Cortex of kidney (tissue), 1 donor: ENCODE results near the gene METTL9.
"Not testable (repeated sequence)": the region's sequence is repeated elsewhere in the genome, so short reads cannot be mapped to it uniquely, and the experiment has no call there.

Source experiments
- DNase-seq: peaks from one replicate; lab custom pipeline; 2025; lab: John Stamatoyannopoulos, UW

METTL9 gene

DNA sequence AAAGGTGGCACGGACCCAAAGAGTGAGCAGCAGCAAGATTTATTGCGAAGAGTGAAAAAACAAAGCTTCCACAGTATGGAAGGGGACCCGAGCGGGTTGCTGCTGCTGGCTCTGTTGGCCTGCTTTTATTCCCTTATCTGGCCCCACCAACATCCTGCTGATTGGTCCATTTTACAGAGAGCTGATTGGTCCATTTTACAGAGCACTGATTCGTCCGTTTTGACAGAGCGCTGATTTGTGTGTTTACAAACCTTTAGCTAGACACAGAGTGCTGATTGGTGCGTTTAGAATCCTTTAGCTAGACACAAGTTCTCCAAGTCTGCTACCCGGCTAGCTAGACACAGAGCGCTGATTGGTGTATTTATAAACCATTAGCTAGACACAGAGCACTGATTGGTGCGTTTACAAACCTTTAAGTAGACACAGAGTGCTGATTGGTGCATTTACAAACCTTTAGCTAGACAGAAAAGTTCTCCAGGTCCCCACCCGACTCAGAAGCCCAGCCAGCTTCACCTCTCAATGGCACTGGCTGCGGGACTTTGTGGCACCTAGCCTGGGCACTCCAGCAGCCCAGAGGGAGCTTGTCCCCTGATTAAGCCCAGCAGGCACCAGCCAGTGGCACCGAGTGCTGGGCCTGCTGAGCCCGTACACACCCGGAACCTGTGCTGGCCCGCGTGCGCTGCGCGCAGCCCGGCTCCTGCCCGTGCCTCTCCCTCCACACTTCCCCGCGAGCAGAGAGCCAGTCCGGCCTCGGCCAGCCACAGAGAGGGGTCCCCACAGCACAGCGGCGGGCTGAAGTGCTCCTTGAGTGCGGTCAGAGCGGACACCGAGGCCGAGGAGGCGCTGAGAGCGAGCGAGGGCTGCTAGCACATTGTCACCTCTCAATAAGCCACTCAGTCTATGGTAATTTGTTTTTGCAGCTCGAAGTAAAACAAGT is 37.9 kb downstream of the METTL9 start:
- DNase-seq: no peak

DNA sequence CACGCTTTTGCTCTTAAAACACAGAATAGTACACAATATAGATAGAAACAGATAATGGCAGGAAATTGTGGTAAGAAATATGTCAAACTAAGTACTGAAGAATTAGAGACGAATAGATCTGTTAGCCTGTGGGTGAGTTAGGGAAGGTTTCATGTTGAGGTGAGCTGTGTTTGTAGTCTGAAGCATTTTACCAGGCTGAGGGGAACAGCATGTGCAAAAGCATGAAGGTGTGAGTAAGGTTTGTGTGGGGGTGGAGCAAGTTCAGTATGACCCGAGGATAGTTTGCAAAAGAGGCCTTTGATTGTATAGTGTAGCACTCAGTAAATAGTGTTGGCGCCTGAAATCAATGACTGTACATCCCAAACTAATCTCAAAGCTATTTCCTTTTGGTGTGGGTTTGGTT is 39.2 kb downstream of the METTL9 start:
- DNase-seq: no peak

- no peak for DNase-seq
These were observed 40.1 kb downstream of the METTL9 start for GRCh38 chr16:21639493-21639892.

DNA sequence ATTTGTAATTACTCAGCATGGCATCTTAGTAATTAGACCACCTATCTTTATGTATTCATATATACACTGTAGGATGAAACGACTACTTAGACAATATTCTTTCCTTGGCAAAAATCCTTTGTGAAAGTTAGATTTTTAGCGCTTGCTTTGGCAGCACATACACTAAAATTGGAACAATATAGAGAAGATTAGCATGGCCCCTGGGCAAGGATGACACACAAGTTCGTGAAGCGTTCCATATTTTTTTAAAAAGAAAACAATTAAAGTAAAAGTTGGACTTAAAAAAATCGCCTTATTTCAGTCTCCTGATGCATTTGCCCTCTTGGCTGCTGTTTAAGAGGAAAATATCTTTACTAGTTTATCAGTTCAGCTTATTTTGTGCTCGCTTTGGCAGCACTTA is 42.5 kb downstream of the METTL9 start:
- no peak for DNase-seq

DNA sequence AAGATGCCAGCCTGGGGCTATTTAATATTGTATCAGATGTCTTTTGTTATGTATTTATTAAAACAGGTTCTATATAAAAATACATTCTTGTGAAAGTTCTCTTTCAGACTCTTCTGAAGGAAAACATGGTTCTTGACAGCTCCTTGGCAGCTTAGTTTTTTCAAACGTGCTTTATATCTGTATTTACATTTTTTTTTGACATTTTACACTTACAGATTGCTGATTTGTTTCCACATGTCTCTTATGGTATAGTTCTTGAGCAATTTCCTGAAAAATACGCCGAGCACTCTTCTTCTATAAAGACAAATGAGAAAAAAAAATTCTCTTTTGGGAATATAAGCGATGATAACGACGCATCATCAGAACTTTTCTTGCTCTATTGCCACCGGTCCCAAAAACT is 43.5 kb downstream of the METTL9 start:
- no peak for DNase-seq

- DNase-seq: no peak
These were observed 44.4 kb downstream of the METTL9 start for GRCh38 chr16:21643785-21644184.

GRCh38 chr16:21644674-21645073 is 45.3 kb downstream of the METTL9 start:
- DNase-seq: no peak

DNA sequence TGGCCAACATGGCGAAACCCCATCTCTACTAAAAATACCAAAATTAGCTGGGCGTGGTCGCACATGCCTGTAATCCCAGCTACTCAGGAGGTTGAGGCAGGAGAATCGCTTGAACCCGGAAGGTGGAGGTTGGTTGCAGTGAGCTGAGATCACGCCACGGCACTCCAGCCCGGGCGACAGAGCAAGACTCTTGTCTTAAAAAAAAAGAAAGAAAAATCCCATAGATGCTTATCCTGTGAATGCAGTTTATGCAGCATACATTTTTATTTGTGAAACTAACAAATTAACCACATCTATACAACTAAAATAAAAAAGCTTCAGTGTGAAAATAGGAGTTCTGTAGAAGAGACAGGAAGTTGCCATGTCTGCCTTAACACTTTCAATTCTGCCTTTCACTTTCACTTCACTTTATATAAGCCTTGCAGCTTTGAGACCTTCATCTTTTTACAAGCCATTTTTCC is 45.9 kb downstream of the METTL9 start:
- no peak for DNase-seq

DNA sequence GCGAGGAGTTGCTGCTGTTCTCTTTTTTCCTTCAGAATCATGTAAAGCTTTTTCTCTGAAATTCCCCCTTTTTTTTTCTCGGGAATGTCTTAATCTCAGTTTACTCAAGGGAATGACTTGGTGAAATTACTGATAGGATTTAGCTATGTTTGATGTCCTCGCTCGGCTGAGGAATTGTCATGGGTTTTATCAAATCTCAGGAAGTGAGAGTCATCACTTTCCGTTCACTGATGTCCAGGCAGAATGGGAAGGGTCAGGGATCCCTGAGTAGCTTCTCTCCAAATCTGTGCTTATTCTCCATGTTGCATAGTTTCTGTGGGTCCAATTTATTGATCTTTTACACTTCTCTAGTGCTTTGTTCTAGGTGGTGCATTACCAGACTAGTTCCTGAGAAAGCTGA is 46.7 kb downstream of the METTL9 start:
- DNase-seq: no peak

DNA sequence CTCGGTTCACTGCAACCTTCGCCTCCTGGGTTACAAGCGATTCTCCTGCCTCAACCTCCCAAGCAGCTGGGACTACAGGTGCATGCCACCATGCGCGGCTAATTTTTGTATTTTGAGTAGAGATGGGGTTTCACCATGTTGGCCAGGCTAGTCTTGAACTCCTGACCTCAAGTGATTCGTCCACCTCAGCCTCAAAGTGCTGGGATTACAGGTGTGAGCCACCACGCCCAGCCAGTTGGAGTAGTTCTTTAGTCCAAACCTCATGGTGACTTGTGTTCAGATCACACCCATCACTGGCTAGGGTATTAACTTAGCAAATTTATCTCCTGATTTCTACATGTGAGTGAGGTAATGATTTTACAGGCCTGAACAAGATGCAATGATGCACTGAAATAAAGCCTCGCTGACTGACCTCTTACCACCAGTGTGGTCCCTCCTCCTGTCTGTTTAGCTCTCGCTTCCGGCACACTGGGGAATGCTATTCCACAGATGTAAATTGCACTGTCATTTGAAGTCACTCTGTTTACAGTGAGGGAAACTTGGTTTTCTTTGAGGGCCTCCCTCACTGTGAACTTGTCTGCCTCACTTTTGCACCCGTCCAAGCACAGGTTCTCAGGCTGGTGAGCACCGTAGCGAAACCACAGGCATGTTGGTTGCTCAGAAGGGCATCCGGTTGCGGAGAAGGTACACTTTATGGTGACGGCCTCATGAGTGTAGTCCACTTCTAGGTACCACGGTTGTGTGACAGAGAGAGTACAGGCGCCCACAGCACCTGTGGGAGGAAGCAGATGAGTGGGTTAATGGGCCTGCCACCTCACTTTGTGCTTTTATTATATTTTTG is 47.6 kb downstream of the METTL9 start:
- no peak for DNase-seq

DNA sequence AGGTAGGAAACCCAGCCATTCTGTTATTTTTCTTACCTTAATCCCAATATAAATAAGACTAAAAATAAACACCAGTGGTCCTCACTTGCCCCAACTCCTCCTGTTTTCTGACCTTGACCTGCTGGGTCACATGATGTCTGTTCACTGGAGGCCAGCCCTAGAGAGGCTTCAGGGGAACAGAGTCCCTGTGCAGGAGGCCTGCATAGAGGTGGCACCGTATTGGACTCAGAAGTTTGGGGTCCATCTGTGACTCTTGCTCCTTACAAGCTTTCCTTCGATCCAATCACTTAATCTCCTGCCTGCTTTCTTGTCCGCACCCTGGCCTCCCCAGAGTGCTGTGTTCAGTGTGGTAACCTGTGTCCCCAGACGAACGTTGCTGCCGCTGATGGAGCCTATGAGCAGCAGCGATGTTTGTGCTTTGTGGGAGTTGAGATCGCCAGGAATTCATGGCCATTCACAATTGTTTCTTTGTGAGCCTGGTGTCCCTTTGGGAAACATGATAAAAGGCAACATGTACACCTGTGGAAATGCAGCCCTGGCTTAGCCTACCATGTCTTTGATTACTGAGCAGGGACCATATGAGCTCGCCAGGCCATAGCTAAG is 48.3 kb downstream of the METTL9 start:
- DNase-seq: no peak

GRCh38 chr16:21649826-21650406 is 50.5 kb downstream of the METTL9 start:
- DNase-seq: not testable (repeated sequence)

DNA sequence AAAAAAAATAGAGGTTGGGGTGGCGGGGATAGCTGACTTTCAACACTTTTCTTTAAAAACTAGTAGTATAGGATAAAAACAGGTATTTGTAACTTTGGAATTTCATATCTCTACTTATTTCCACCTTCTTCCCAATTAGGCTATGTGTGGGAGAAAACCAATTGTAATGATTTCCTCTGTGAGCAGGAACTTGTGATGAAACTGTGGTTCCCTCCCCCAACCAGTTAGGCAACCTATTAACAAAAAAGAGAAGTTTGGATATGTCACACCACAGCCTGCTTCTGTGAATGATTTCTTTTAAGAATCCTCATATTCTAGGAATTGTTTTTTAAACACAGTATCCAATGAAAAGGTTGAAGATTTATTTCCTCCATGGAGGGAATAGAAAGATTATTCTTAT is 51.1 kb downstream of the METTL9 start:
- no peak for DNase-seq

GRCh38 chr16:21651515-21651914 is 52.1 kb downstream of the METTL9 start:
- no peak for DNase-seq

DNA sequence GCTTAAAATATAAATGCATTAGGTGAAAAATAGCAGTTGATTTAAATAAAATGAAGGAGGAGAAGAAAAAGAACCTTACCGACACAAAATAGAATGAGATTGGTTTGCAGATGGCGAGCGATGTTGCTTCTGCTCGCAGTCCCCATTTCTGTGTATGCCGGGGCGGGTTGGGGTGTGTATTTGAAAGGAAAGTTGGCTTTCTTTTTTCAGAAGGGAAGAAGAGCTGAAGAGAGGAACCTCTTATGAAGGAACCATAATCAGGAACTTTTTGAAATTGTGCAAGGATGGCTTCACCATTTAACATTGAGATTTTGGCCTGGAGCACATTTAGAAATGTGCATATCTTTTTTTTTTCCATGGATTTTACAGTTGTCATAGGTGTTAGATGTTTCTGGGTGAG is 53.1 kb downstream of the METTL9 start, which contains the start of gene IGSF6:
IGSF6 (minus strand) TSS at position 156 of the 400 bp plus-strand sequence; CDS start at position 146, 10 bp downstream.
- DNase-seq: no peak

DNA sequence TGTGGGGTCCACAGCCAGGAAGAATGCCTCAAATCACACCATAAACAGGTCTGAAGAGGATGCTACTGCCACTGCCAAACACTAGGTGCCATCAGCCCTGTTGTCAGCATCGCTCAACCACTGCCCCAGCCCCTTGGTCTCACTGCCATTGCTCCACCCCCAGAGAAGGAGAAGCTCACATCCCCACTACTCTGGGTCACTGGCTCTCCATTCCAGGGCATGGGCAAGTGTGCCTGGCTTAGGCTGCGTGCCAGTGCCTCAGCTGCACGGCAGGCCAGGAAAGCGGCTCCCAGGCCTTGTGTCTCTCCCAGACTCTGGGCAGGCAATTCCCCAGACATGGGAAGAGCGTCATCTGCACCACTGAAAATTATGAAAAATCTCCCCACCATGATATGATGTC is 54.2 kb downstream of the METTL9 start:
- DNase-seq: no peak

GRCh38 chr16:21654466-21654865 is 55.1 kb downstream of the METTL9 start:
- no peak for DNase-seq

- no peak for DNase-seq
These were observed 55.5 kb downstream of the METTL9 start for GRCh38 chr16:21654881-21655280.

DNA sequence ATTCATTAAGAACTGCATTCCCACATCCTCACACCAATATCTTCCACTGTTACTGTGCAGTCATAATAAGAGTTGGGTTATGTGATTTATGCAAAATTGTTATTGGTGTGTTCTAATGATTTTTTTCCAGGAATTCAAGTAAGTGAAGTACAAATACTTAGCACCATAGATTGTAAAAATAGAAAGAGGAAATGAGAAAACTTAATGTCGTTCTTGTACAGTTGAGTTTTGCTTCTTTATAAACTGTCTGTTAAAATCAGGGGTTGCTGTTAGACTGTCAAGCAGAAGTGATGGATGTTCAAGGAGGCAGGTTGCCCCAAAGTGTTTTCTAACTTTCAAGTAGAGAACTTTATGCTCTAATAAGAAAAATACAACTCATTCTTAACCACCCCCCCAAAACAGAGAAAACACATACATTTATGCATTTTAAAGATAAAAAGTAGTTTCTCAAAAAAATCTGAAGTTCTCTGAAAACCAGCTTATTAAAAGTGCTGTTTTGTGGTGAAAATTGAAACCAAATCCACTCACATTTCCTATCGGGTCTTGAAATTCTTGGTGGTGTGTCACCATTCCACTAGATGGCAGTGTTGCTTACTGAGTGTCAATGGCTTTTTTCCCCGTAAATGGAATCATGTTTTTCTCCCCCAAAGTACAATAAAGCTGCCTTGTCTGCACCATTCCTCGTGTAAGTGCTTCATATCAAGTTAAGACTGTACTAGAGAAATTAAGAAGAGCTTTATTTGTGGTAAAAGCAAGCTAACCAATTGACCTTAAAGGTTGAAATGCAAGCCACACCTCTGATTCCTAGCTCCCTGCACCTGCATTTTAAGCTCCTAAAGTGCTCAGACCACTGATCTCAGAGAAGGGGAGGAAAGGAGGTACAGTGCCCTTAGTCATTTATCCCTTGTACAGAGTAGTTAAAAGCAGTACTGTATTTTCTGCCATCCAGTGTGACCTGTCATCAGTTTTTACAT is 57.7 kb downstream of the METTL9 start:
- DNase-seq: no peak

DNA sequence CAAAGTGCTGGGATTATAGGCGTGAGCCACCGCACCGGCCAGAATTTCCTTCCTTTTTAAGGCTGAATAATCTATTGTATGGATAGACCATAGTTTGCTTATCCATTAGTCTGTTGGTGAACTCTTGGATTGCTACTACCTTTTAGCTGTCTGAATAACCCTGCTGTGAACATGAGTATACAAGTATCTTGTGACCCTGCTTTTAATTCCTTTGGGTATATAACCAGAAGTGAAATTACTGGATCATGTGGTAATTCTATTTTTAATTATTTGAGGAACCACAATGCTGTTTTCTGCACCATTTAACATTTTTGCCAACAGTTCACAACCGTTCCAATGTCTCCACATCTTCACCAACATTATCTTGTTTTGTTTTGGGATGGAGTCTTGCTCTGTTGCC is 59.7 kb downstream of the METTL9 start:
- DNase-seq: no peak
